HEK293 (cell line): Measurements from ENCODE around the gene AFDN.

Experiments used
- CTCF ChIP-seq: fragments of 450-650 bp; formaldehyde crosslinking; IDR thresholded peaks from 2 replicates; pipeline ENCODE4 v1.5.1; 2016; ENCODE audit warnings: missing biosample characterization, missing genetic modification characterization
- GLI4 ChIP-seq: fragments of 450-650 bp; formaldehyde crosslinking; IDR thresholded peaks from 2 replicates; pipeline ENCODE4 v1.5.1; 2016; ENCODE audit warnings: missing biosample characterization, missing genetic modification characterization
- PBX3 ChIP-seq: sonication (generic); formaldehyde crosslinking; IDR thresholded peaks from 2 replicates; pipeline ENCODE4 v1.8.1; 2022; ENCODE audit warnings: mild to moderate bottlenecking, moderate library complexity, missing genetic modification reagents
- YY1 ChIP-seq: fragments of 450-650 bp; formaldehyde crosslinking; IDR thresholded peaks from 2 replicates; pipeline ENCODE4 v1.5.1; 2018; ENCODE audit warnings: missing biosample characterization, missing genetic modification characterization
- ZBTB1 ChIP-seq: fragments of 450-650 bp; formaldehyde crosslinking; IDR thresholded peaks from 2 replicates; pipeline ENCODE4 v1.5.1; 2016; ENCODE audit warnings: missing biosample characterization, missing genetic modification characterization
- ZBTB10 ChIP-seq: fragments of 450-650 bp; formaldehyde crosslinking; IDR thresholded peaks from 2 replicates; pipeline ENCODE4 v1.5.1; 2016; ENCODE audit warnings: missing biosample characterization, missing genetic modification characterization
- ZBTB17 ChIP-seq: fragments of 450-650 bp; formaldehyde crosslinking; IDR thresholded peaks from 2 replicates; pipeline ENCODE4 v1.5.1; 2016; ENCODE audit warnings: missing biosample characterization, missing genetic modification characterization
- ZBTB8A ChIP-seq: fragments of 450-650 bp; formaldehyde crosslinking; IDR thresholded peaks from 2 replicates; pipeline ENCODE4 v1.5.1; 2016; ENCODE audit warnings: missing biosample characterization, missing genetic modification characterization
- ZNF146 ChIP-seq: fragments of 450-650 bp; formaldehyde crosslinking; IDR thresholded peaks from 2 replicates; pipeline ENCODE4 v1.5.1; 2016; ENCODE audit warnings: missing biosample characterization, missing genetic modification characterization
- ZNF175 ChIP-seq: fragments of 450-650 bp; formaldehyde crosslinking; IDR thresholded peaks from 2 replicates; pipeline ENCODE4 v1.5.1; 2016; ENCODE audit warnings: missing biosample characterization, missing genetic modification characterization
- ZNF24 ChIP-seq: fragments of 450-650 bp; formaldehyde crosslinking; IDR thresholded peaks from 2 replicates; pipeline ENCODE4 v1.5.1; 2016; ENCODE audit warnings: missing biosample characterization, missing genetic modification characterization
- ZNF362 ChIP-seq: fragments of 450-650 bp; formaldehyde crosslinking; IDR thresholded peaks from 2 replicates; pipeline ENCODE4 v1.5.1; 2016; ENCODE audit warnings: missing biosample characterization, missing genetic modification characterization
- ZNF600 ChIP-seq: fragments of 450-650 bp; formaldehyde crosslinking; IDR thresholded peaks from 2 replicates; pipeline ENCODE4 v1.5.1; 2016; ENCODE audit warnings: missing biosample characterization, missing genetic modification characterization
- ZNF660 ChIP-seq: fragments of 450-650 bp; IDR thresholded peaks from 2 replicates; pipeline ENCODE4 v1.5.1; 2018; ENCODE audit warnings: missing biosample characterization, mild to moderate bottlenecking, missing genetic modification characterization

GRCh38 chr6:167842457-167842856, 15.7 kb downstream of the AFDN start:
- no peak for TF ChIP-seq ZBTB10
- no peak for TF ChIP-seq CTCF (tag by site-specific recombination)
- TF ChIP-seq ZNF175 (tag by site-specific recombination): no peak
- TF ChIP-seq ZNF600 (tag by site-specific recombination): no peak
- TF ChIP-seq ZNF660 (tag by site-specific recombination): no peak
- no peak for TF ChIP-seq ZNF146 (tag by site-specific recombination)
- no peak for TF ChIP-seq ZBTB8A (tag by site-specific recombination)
- no peak for TF ChIP-seq ZBTB17 (tag by site-specific recombination)
- TF ChIP-seq ZNF24: no peak
- no peak for TF ChIP-seq GLI4 (tag by site-specific recombination)
- TF ChIP-seq ZBTB1 (tag by site-specific recombination): no peak
- no peak for TF ChIP-seq PBX3 (CRISPR knock-in tag)
- no peak for TF ChIP-seq YY1 (tag by site-specific recombination)
- no peak for TF ChIP-seq ZNF362 (tag by site-specific recombination)
